ENCODE results near the gene NUFIP1. TPM values are rescaled to one million over a fixed set of nuclear protein-coding genes. Genes with fewer than 3 reads are reported as not detected.
"Not testable (repeated sequence)": the region's sequence is repeated elsewhere in the genome, so short reads cannot be mapped to it uniquely, and the experiment has no call there.

Gene NUFIP1
- total RNA-seq, 1 experiment from 2014 or later = 7.3 TPM

DNA sequence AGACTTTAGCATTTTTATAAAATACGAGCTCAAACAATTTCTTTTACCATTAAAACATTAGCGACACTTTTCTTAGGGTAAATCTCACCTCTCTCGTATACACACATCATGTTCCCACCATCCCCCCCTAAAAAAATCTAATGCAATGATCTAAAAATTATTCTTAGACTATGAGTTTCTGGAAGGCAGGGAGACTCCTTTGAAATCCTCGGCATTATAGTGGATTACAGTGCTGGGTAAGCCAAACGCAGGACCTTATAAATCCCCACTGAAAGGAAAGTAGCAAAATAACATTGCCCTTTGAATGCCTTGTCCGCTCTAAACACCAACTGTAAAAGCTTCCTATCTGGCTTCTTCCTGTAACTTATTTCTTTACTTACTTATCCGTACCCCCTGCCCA lies 35.0 kb downstream of the NUFIP1 start:
- no peak overlapping the region for H3K4me2 ChIP-seq
- no peaks in the 10 kb centered on the region for H3K9me3 ChIP-seq (ENCODE audit: insufficient read depth, low read depth)
- H4K20me1 ChIP-seq (ENCODE audit: insufficient read depth) = no peaks in the 10 kb centered on the region
- no peak overlapping the region for H3K4me3 ChIP-seq
- H3K27me3 ChIP-seq (ENCODE audit: insufficient read depth, low read depth) = no peaks in the 10 kb centered on the region
- POLR2A ChIA-PET (ENCODE audit: unreplicated experiment) = no interaction called here
- BruUV-seq (replicated peaks) = no TSS peak
- CTCF ChIA-PET = no interaction called here
- no peak for DNase-seq
- H3K4me1 ChIP-seq (replicated peaks; ENCODE audit: insufficient read depth) = no peaks in the 10 kb centered on the region
- H3K79me2 ChIP-seq (ENCODE audit: low read depth) = no peaks in the 10 kb centered on the region
- intact Hi-C loops (cut with micrococcal nuclease; ENCODE audit: unreplicated experiment) = no loop called here
- H3K36me3 ChIP-seq (ENCODE audit: low read depth) = peaks cover 12% of the 10 kb centered on the region; the same call in 1 of the 2 replicates
- H3K27ac ChIP-seq = no peak overlapping the region
- H3K9me2 ChIP-seq (ENCODE audit: insufficient read depth) = no peaks in the 10 kb centered on the region
- H3F3A ChIP-seq (ENCODE audit: insufficient read depth, low read depth) = peaks cover 5% of the 10 kb centered on the region; the same call in 1 of the 2 replicates
- no peak for TF ChIP-seq EZH2 (IDR thresholded peaks at IDR 0.05; ENCODE audit: low read depth)
- TF ChIP-seq, protein P1, sequence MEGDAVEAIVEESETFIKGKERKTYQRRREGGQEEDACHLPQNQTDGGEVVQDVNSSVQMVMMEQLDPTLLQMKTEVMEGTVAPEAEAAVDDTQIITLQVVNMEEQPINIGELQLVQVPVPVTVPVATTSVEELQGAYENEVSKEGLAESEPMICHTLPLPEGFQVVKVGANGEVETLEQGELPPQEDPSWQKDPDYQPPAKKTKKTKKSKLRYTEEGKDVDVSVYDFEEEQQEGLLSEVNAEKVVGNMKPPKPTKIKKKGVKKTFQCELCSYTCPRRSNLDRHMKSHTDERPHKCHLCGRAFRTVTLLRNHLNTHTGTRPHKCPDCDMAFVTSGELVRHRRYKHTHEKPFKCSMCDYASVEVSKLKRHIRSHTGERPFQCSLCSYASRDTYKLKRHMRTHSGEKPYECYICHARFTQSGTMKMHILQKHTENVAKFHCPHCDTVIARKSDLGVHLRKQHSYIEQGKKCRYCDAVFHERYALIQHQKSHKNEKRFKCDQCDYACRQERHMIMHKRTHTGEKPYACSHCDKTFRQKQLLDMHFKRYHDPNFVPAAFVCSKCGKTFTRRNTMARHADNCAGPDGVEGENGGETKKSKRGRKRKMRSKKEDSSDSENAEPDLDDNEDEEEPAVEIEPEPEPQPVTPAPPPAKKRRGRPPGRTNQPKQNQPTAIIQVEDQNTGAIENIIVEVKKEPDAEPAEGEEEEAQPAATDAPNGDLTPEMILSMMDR (conservative IDR thresholded peaks at IDR 0.05) = no peak
- H2AFZ ChIP-seq = no peak overlapping the region

DNA sequence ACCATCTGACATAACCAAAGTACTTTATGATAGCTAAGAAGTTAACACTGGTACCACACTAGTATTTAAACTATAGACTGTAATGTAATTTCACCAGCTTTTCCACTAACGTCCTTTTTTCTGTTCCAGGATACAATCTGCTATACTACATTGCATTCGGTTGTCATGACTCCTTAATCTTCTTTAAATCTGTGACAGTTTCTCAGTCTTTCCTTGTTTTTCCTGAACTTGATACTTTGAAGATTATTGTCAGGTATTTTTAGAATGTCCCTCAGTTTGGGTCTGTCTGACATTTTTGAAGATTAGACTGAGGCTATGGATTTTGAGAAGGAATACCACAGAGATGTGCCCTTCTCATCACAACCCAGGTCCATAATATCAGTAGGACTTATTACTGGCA lies 36.6 kb downstream of the NUFIP1 start:
- Histone ChIP-seq H3K27me3 (ENCODE audit: insufficient read depth, low read depth) (no peaks in the 10 kb centered on the region), H4K20me1 (ENCODE audit: insufficient read depth) (no peaks in the 10 kb centered on the region), H3K9me3 (ENCODE audit: insufficient read depth, low read depth) (no peaks in the 10 kb centered on the region), H3K4me3 (no peak overlapping the region), H3K36me3 (ENCODE audit: low read depth) (peaks cover 11% of the 10 kb centered on the region; the same call in 1 of the 2 replicates), H3K27ac (no peak overlapping the region), H3K79me2 (ENCODE audit: low read depth) (no peaks in the 10 kb centered on the region), H3K9me2 (ENCODE audit: insufficient read depth) (no peaks in the 10 kb centered on the region), H2AFZ (no peak overlapping the region), H3F3A (ENCODE audit: insufficient read depth, low read depth) (peaks cover under 1% of the 10 kb centered on the region; the same call in 1 of the 2 replicates), H3K4me1 (replicated peaks; ENCODE audit: insufficient read depth) (no peaks in the 10 kb centered on the region), H3K4me2 (no peak overlapping the region)
- DNase-seq = no peak
- BruUV-seq (replicated peaks) = no TSS peak
- ChIA-PET CTCF (interaction anchor here (1.0 kb wide), 1 partner anchor 441 kb away, joined by 3 read pairs; no protein-coding TSS in a partner anchor), POLR2A (ENCODE audit: unreplicated experiment) (interaction anchor here (0.6 kb wide), 1 partner anchor 238 kb away, joined by 4 read pairs; no protein-coding TSS in a partner anchor)
- intact Hi-C loops (cut with micrococcal nuclease; ENCODE audit: unreplicated experiment) = no loop called here
- TF ChIP-seq EZH2 (IDR thresholded peaks at IDR 0.05; ENCODE audit: low read depth) = no peak
- TF ChIP-seq, protein P1 (conservative IDR thresholded peaks at IDR 0.05) = no peak

GRCh38 chr13:44951184-44951583 lies 38.1 kb downstream of the NUFIP1 start:
- H3K4me3 ChIP-seq = no peak overlapping the region
- no peaks in the 10 kb centered on the region for H3K4me1 ChIP-seq (replicated peaks; ENCODE audit: insufficient read depth)
- H3F3A ChIP-seq (ENCODE audit: insufficient read depth, low read depth) = no peaks in the 10 kb centered on the region
- CTCF ChIA-PET = interaction anchor here (0.6 kb wide), 1 partner anchor 340 kb away, joined by 3 read pairs; no protein-coding TSS in a partner anchor
- H3K4me2 ChIP-seq = no peak overlapping the region
- H4K20me1 ChIP-seq (ENCODE audit: insufficient read depth) = no peaks in the 10 kb centered on the region
- BruUV-seq (replicated peaks) = no TSS peak
- H3K9me2 ChIP-seq (ENCODE audit: insufficient read depth) = no peaks in the 10 kb centered on the region
- H2AFZ ChIP-seq = no peak overlapping the region
- TF ChIP-seq EZH2 (IDR thresholded peaks at IDR 0.05; ENCODE audit: low read depth) = no peak
- TF ChIP-seq, protein P1 (conservative IDR thresholded peaks at IDR 0.05) = no peak
- intact Hi-C loops (cut with micrococcal nuclease; ENCODE audit: unreplicated experiment) = no loop called here
- H3K9me3 ChIP-seq (ENCODE audit: insufficient read depth, low read depth) = no peaks in the 10 kb centered on the region
- H3K36me3 ChIP-seq (ENCODE audit: low read depth) = peaks cover 7% of the 10 kb centered on the region; the same call in 1 of the 2 replicates
- POLR2A ChIA-PET (ENCODE audit: unreplicated experiment) = no interaction called here
- H3K27ac ChIP-seq = no peak overlapping the region
- no peaks in the 10 kb centered on the region for H3K79me2 ChIP-seq (ENCODE audit: low read depth)
- no peaks in the 10 kb centered on the region for H3K27me3 ChIP-seq (ENCODE audit: insufficient read depth, low read depth)
- DNase-seq = no peak

- POLR2A ChIA-PET (ENCODE audit: unreplicated experiment); DNase-seq; H3K27me3 ChIP-seq (ENCODE audit: insufficient read depth, low read depth); H3K27ac ChIP-seq; H3K9me3 ChIP-seq (ENCODE audit: insufficient read depth, low read depth); H3K4me3 ChIP-seq; H3K4me1 ChIP-seq (replicated peaks; ENCODE audit: insufficient read depth); H3K79me2 ChIP-seq (ENCODE audit: low read depth); intact Hi-C loops (cut with micrococcal nuclease; ENCODE audit: unreplicated experiment); CTCF ChIA-PET; H3K9me2 ChIP-seq (ENCODE audit: insufficient read depth); H3F3A ChIP-seq (ENCODE audit: insufficient read depth, low read depth); H4K20me1 ChIP-seq (ENCODE audit: insufficient read depth); H2AFZ ChIP-seq; H3K4me2 ChIP-seq; BruUV-seq (replicated peaks): not testable (repeated sequence)
- peaks cover 20% of the 10 kb centered on the region for H3K36me3 ChIP-seq (ENCODE audit: low read depth)
Observed at GRCh38 chr13:44943411-44943810, 45.9 kb downstream of the NUFIP1 start.
